WTC11 (cell line): ENCODE measurements around the gene UQCRC2. TPM values are rescaled to one million over a fixed set of nuclear protein-coding genes. Genes with fewer than 3 reads are reported as not detected.

Experiments used
- ATAC-seq: fragments of 200-7000 bp; cut with Tn5 transposase; 2 replicates; pipeline ENCODE4 v1.10.0; 2021; ENCODE audit warnings: mild to moderate bottlenecking, moderate library complexity
- Bru-seq: library from RNA; stranded (reverse); fragments of 400-500 nt; gene quantifications from one replicate; lab custom pipeline; 2021; lab: Mats Ljungman, UMichigan
- CTCF ChIA-PET: fragments of 300-600 bp; sonication (Branson Sonifier 250); formaldehyde crosslinking; loops from one replicate; lab custom pipeline; 2021; ENCODE audit warnings: antibody characterized with exemption; lab: Charles Lee
- POLR2A ChIA-PET: fragments of 350-600 bp; sonication (Branson Sonifier 250); formaldehyde crosslinking; loops from one replicate; lab custom pipeline; 2021; ENCODE audit warnings: antibody characterized with exemption; lab: Charles Lee
- DNase-seq: peaks from one replicate; pipeline ENCODE4 v3.0.0; 2021; ENCODE audit warnings: low spot score
- H3K27ac Mint-ChIP-seq: 2 replicates; pipeline ENCODE4 v1.8.0; 2021; ENCODE audit warnings: mixed read lengths
- H3K27me3 Mint-ChIP-seq: 2 replicates; pipeline ENCODE4 v1.8.0; 2021; ENCODE audit warnings: low read depth, mild to moderate bottlenecking, moderate library complexity, mixed read lengths
- H3K36me3 Mint-ChIP-seq: 2 replicates; pipeline ENCODE4 v1.8.0; 2021; ENCODE audit warnings: mixed read lengths
- H3K4me1 Mint-ChIP-seq: 2 replicates; pipeline ENCODE4 v1.8.0; 2022; ENCODE audit warnings: mixed read lengths
- H3K4me3 Mint-ChIP-seq: 2 replicates; pipeline ENCODE4 v1.8.0; 2021; ENCODE audit warnings: mild to moderate bottlenecking, moderate library complexity, mixed read lengths
- H3K9me3 Mint-ChIP-seq: 2 replicates; pipeline ENCODE4 v1.8.0; 2021; ENCODE audit warnings: mixed read lengths
- ARID4B ChIP-seq: sonication (generic); formaldehyde crosslinking; IDR thresholded peaks from 2 replicates; pipeline ENCODE4 v1.8.0; 2023; ENCODE audit warnings: missing genetic modification reagents, mild to moderate bottlenecking, borderline replicate concordance
- ERG ChIP-seq: fragments of 250-450 bp; sonication (Bioruptor Pico); IDR thresholded peaks from 2 replicates; pipeline ENCODE4 v1.8.0; 2021; ENCODE audit warnings: mild to moderate bottlenecking
- ESRRA ChIP-seq: sonication (generic); formaldehyde crosslinking; IDR thresholded peaks from 2 replicates; pipeline ENCODE4 v1.8.1; 2022; ENCODE audit warnings: mild to moderate bottlenecking, missing genetic modification reagents, borderline replicate concordance
- FOXJ3 ChIP-seq: sonication (generic); formaldehyde crosslinking; IDR thresholded peaks from 2 replicates; pipeline ENCODE4 v1.9.0; 2021; ENCODE audit warnings: missing genetic modification reagents, mild to moderate bottlenecking, borderline replicate concordance
- GRHL2 ChIP-seq: fragments of 250-450 bp; sonication (Bioruptor Pico); IDR thresholded peaks from 2 replicates; pipeline ENCODE4 v1.8.0; 2022; ENCODE audit warnings: mild to moderate bottlenecking, moderate library complexity; ENCODE audit not compliant: insufficient replicate concordance, severe bottlenecking
- GTF2I ChIP-seq: fragments of 250-450 bp; sonication (Bioruptor Pico); conservative IDR thresholded peaks from 2 replicates; pipeline ENCODE4 v1.4.0; 2021; ENCODE audit warnings: mild to moderate bottlenecking
- IRF2 ChIP-seq: sonication (generic); formaldehyde crosslinking; IDR thresholded peaks from 2 replicates; pipeline ENCODE4 v1.8.0; 2022; ENCODE audit warnings: low read depth, missing genetic modification reagents, borderline replicate concordance
- KAT7 ChIP-seq: sonication (generic); formaldehyde crosslinking; IDR thresholded peaks from 2 replicates; pipeline ENCODE4 v1.8.1; 2023; ENCODE audit warnings: missing genetic modification reagents, mild to moderate bottlenecking, borderline replicate concordance
- MAX ChIP-seq: sonication (generic); formaldehyde crosslinking; IDR thresholded peaks from 2 replicates; pipeline ENCODE4 v1.8.0; 2022; ENCODE audit warnings: mild to moderate bottlenecking, missing genetic modification reagents
- MXD4 ChIP-seq: fragments of 250-450 bp; sonication (Bioruptor Pico); IDR thresholded peaks from 2 replicates; pipeline ENCODE4 v1.8.0; 2021; ENCODE audit warnings: mild to moderate bottlenecking, moderate library complexity, borderline replicate concordance
- NFYB ChIP-seq: sonication (generic); formaldehyde crosslinking; conservative IDR thresholded peaks from 2 replicates; pipeline ENCODE4 v1.8.0; 2022; ENCODE audit warnings: low read depth, missing genetic modification reagents
- PRDM15 ChIP-seq: sonication (generic); formaldehyde crosslinking; IDR thresholded peaks from 2 replicates; pipeline ENCODE4 v1.8.0; 2022; ENCODE audit warnings: missing genetic modification reagents
- RORB ChIP-seq: fragments of 250-450 bp; sonication (Bioruptor Pico); IDR thresholded peaks from 2 replicates; pipeline ENCODE4 v1.9.0; 2021; ENCODE audit warnings: mild to moderate bottlenecking
- TP53 ChIP-seq: sonication (generic); formaldehyde crosslinking; IDR thresholded peaks from 2 replicates; pipeline ENCODE4 v1.8.1; 2023; ENCODE audit warnings: mild to moderate bottlenecking, missing genetic modification reagents
- ZBTB21 ChIP-seq: sonication (generic); formaldehyde crosslinking; IDR thresholded peaks from 2 replicates; pipeline ENCODE4 v1.8.1; 2023; ENCODE audit warnings: mild to moderate bottlenecking, missing genetic modification reagents, borderline replicate concordance
- ZNF425 ChIP-seq: fragments of 250-450 bp; sonication (Bioruptor Pico); conservative IDR thresholded peaks from 2 replicates; pipeline ENCODE4 v1.9.0; 2021; ENCODE audit warnings: mild to moderate bottlenecking
- ZNF671 ChIP-seq: fragments of 250-450 bp; sonication (Bioruptor Pico); IDR thresholded peaks from 2 replicates; pipeline ENCODE4 v1.8.0; 2021; ENCODE audit warnings: mild to moderate bottlenecking
- long read RNA-seq, 3 experiments: library from RNA in 1 of 3; library from capped mRNA in 1 of 3; library from polyadenylated mRNA in 1 of 3; unstranded in 2 of 3; stranded (forward) in 1 of 3; transcript quantifications; one replicate each; pipeline ENCODE4 v2.0.0, GENCODE V29; 2021
- total RNA-seq: library from RNA; stranded (reverse); gene quantifications from 3 replicates; pipeline ENCODE4 v1.2.3, GENCODE V29; 2021

The UQCRC2 gene
- total RNA-seq (197 to 207 TPM (median 198 TPM) in 3 replicates), Bru-seq, nascent RNA (percentile 92 among the genes with signal in this experiment)
- long read RNA-seq, experiment 1, transcript UQCRC2-203 (2 exons, 699 nt): minor isoform, 10 of 454 reads
- long read RNA-seq, experiment 1, transcript UQCRC2-201 (14 exons, 2,615 nt): major isoform, 396 of 454 reads
- long read RNA-seq, experiment 1, partial matches to known transcripts: 28 of 454 reads
- long read RNA-seq, experiment 1, other reads (novel, unspliced or antisense): 20 of 454 reads
- long read RNA-seq, experiment 2, transcript UQCRC2-201 (14 exons, 2,615 nt): major isoform, 179 of 271 reads
- long read RNA-seq, experiment 2, transcript UQCRC2-203 (2 exons, 699 nt): minor isoform, 8 of 271 reads
- long read RNA-seq, experiment 2, partial matches to known transcripts: 60 of 271 reads
- long read RNA-seq, experiment 2, other reads (novel, unspliced or antisense): 24 of 271 reads
- long read RNA-seq, experiment 3, transcript UQCRC2-201 (14 exons, 2,615 nt): major isoform, 471 of 523 reads
- long read RNA-seq, experiment 3, partial matches to known transcripts: 21 of 523 reads
- long read RNA-seq, experiment 3, other reads (novel, unspliced or antisense): 28 of 523 reads

- peak; percentile 85 for DNase-seq
- H3K9me3 Mint-ChIP-seq: no peaks in the 10 kb centered on the region
- H3K4me1 Mint-ChIP-seq: peaks cover 11% of the 10 kb centered on the region
- H3K4me3 Mint-ChIP-seq: peak within 1 kb of the TSS; percentile 100
- ChIA-PET POLR2A (interaction anchor here (0.7 kb wide), 1 partner anchor 133 kb away, joined by 3 read pairs; no protein-coding TSS in a partner anchor), CTCF (interaction anchor here (0.9 to 1.1 kb wide), 3 partner anchors 125 to 236 kb away, joined by 3 to 5 read pairs (median 4); no protein-coding TSS in a partner anchor)
- peak within 1 kb of the TSS; percentile 100 for H3K27ac Mint-ChIP-seq
- H3K36me3 Mint-ChIP-seq: peaks cover 11% of the 10 kb centered on the region
- ATAC-seq: peak; percentile 94
- no peaks in the 10 kb centered on the region for H3K27me3 Mint-ChIP-seq
- TF ChIP-seq MXD4 (CRISPR knock-in tag): no peak
- TF ChIP-seq IRF2 (CRISPR knock-in tag): 0 out of 2 replicates have a peak, but pooled peaks have one; percentile 38
- no peak for TF ChIP-seq RORB (CRISPR knock-in tag)
- TF ChIP-seq FOXJ3 (CRISPR knock-in tag): no peak
- TF ChIP-seq ZBTB21 (CRISPR knock-in tag): no peak
- TF ChIP-seq TP53 (CRISPR knock-in tag): no peak
- TF ChIP-seq KAT7 (CRISPR knock-in tag): no peak
- peak; percentile 37; the same call in 1 of the 2 replicates for TF ChIP-seq ARID4B (CRISPR knock-in tag)
- TF ChIP-seq MAX (CRISPR knock-in tag): peak; percentile 26; the same call in 1 of the 2 replicates
- TF ChIP-seq PRDM15 (CRISPR knock-in tag): no peak
- TF ChIP-seq GTF2I (CRISPR knock-in tag): no peak
- no peak for TF ChIP-seq ERG (CRISPR knock-in tag)
- TF ChIP-seq NFYB: 0 out of 2 replicates have a peak, but pooled peaks have one; percentile 31
- TF ChIP-seq GRHL2 (CRISPR knock-in tag): no peak
- no peak for TF ChIP-seq ZNF425 (CRISPR knock-in tag)
- no peak for TF ChIP-seq ZNF671
- TF ChIP-seq ESRRA: no peak
Measured at GRCh38 chr16:21952793-21953540, at the start of gene UQCRC2. Gene UQCRC2 (plus strand): TSS chr16:21953361. CDS start chr16:21953424, 63 bp downstream.
